ENCODE results near the gene CFAP44.
"Not testable (repeated sequence)": the region's sequence is repeated elsewhere in the genome, so short reads cannot be mapped to it uniquely, and the experiment has no call there.

Gene CFAP44, protein sequence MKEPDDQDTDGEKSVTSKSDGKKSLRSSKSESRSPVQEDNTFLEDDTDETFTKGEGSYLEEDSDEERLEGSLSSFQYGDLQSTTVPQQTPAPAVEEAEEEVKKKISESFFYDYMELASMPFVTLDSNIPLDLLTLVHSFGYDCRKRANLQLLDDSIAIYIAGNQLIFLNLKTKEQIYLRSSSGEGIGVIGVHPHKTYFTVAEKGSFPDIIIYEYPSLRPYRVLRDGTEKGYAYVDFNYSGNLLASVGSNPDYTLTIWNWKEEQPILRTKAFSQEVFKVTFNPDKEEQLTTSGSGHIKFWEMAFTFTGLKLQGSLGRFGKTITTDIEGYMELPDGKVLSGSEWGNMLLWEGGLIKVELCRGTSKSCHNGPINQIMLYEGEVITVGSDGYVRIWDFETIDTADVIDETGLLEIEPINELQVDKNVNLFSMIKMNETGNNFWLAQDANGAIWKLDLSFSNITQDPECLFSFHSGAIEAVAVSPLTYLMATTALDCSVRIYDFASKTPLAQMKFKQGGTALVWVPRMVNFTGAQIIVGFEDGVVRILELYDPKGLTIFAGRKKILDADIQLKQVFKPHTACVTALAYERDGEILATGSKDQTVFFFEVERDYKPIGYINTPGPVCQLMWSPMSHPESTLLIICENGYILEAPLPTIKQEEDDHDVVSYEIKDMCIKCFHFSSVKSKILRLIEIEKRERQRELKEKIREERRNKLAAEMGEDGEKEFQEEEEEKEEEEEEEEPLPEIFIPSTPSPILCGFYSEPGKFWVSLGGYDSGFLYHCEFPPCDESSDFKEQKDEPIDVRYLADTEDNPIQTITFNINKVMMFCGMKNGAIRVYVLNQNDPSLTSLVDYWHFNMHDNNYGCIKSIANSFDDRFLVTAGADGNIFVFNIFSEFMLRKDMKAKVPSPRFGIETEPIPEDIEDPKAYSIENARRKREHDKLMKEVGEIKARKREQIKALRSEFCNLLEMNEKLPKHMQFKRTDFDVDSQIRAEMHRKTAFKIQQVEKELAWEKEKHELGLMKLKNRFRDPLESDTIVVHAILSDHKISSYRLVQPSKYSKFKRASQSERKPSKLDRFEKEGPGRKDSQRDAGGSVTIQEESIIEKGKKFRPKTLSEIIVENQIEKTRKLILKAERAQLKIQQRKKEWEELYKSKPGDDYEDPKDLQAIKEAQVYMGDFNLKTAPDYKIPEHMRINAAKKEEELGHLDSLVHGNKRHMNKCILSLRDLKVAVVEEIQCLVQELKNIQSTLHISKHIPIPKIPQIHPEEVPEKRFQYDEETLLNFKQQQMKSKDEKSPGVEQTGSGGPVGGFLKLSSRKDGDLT (N-terminal part only)

GRCh38 chr3:113441051-113441770, at the start of gene CFAP44:
Gene CFAP44 (minus strand): TSS chr3:113441493. CDS start chr3:113433664, 7,829 bp downstream.
- DNase-seq = no peak

DNA sequence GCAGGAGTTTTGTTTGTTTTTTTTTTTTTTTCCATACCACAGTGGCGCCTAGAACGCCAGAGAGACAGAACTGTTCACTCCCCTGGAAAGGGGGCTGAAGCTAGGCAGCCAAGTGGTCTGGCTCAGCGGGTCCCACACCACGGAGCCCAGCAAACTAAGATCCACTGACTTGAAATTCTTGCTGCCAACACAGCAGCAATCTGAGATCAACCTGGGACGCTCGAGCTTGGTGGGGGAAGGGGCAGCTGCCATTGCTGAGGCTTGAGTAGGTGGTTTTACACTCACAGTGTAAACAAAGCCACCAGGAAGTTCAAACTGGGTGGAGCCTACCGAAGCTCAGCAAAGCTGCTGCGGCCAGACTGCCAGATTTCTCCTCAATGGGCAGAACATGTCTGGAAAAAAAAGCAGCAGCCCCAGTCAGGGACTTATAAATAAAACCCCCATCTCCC, 43.9 kb upstream of the CFAP44 start:
- DNase-seq = no peak

DNA sequence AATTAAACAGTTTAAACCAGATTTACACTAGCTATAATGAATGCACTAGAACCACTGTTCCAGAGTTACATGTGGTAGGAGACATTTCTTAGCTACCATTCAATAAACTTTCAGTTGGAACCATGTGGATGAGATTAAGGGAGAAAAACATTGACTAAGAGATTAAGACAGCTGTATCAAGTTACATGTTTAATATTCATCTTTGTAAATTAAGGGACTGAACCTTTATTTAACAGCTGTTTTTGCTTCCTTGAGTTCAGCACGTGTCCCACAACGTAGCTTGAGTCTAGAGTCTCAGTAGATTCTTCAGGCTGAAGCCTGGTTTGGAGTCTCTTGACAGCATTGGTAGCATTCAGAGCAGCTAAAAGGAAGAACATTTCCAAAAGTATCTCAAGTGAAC, 27.2 kb upstream of the CFAP44 start:
- DNase-seq = no peak

GRCh38 chr3:113461488-113461887, 20.2 kb upstream of the CFAP44 start:
- no peak for DNase-seq

DNA sequence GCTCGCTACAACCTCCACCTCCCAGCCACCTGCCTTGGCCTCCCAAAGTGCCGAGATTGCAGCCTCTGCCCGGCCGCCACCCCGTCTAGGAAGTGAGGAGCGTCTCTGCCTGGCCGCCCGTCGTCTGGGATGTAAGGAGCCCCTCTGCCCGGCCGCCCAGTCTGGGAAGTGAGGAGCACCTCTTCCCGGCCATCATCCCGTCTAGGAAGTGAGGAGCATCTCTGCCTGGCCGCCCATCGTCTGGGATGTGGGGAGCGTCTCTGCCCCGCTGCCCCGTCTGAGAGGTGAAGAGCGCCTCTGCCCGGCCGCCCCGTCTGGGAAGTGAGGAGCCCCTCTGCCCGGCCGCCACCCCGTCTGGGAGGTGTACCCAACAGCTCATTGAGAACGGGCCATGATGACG, 17.3 kb upstream of the CFAP44 start:
- DNase-seq = not testable (repeated sequence)

DNA sequence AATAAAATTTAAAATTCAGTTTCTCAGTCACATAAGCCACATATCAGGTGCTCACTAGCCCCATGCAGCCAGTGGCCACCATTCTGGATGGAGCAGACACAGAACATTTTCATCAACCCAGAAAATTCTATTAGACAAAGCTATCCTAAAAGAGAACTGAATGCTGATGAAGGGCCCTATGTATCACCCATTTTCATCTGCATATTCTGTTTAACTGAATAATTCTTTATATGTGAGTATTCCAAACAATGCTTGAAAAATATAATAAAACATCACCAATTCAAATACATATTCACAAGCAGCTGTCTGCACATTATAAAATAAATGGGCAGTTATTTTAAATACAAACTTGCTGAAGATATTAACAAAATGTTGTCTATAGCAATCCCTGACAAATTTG, 14.2 kb upstream of the CFAP44 start:
- DNase-seq = no peak

DNA sequence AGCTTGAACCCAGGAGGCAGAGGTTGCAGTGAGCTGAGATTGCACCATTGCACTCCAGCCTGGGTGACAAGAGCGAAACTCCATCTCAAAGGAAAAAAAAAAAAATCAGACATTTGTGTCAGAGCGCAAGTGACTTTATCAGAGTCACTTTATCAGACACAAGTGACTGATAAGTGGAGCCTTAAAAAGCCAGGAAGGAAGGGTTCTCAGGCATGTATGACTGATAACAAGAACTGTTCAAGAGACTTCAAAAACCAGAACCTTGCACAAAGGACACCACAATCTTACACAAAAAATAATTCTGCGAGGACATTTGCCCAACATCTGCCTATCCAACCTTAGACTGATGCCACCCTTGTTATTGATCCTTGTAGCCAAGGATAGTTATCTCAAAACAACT, 13.3 kb upstream of the CFAP44 start:
- DNase-seq = no peak

- no peak for DNase-seq
These were observed 12.8 kb upstream of the CFAP44 start for GRCh38 chr3:113454057-113454456.

DNA sequence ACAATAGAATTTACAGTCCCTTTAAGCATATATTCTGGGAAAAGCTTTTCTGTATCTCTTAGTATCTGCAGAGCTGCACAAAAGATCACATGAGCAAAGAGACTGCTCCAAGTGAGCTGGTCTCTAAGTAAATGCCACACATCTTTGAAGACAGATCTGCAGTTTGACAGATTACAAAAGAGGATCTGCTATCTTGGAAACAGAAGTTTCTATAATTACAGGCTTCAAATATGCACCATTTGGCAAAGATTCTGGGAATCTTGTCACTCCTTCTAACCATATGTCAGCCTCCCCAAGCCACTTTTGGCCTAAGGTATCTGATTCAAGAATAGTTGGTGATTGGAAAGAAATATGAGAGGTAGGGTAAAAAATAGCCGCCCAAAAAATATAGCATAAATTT, 9.6 kb upstream of the CFAP44 start:
- DNase-seq = no peak

- DNase-seq = peak in 1 of 2 experiments; percentile 0
These were observed 1.7 kb downstream of the CFAP44 start for GRCh38 chr3:113439606-113440005.

GRCh38 chr3:113438224-113438623, 3.1 kb downstream of the CFAP44 start:
- no peak for DNase-seq

DNA sequence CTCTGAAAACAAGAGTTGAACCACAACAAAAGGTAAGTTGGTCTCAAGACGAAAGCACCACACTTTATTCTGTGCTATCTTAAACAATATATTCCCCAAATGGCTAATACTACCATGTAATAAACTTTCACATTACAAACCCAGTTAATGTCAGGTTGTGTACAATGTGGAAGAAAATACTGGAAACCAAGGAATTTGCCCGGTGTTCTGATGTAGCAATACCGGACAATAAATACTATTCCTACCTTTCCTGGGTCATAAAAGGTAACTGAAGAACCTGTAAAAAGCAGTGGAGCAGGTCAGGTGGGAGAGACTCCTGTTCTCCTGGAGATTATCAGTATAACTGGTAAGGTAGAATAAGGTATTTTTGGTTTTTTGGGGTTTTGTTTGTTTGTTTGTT, 3.9 kb downstream of the CFAP44 start:
- DNase-seq = no peak

DNA sequence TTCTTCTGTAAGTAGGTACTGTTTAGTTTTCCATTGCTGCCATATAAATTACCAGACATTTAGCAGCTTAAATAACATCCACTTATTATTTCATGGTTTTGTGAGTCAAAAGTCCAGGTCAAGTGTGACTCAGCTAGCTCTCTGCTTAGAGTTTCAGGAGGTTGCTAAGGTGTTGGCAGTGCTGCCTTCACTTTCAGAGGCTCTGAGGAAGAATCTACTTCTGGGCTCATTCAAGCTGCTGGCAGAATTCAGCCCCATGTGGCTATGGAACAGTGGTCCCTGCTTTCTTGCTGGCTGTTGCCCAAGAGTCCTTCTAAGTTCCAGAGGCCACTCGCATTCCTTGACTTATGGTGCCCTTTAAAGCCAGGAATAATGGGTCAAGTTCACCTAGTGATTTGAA, 4.5 kb downstream of the CFAP44 start:
- DNase-seq = no peak

DNA sequence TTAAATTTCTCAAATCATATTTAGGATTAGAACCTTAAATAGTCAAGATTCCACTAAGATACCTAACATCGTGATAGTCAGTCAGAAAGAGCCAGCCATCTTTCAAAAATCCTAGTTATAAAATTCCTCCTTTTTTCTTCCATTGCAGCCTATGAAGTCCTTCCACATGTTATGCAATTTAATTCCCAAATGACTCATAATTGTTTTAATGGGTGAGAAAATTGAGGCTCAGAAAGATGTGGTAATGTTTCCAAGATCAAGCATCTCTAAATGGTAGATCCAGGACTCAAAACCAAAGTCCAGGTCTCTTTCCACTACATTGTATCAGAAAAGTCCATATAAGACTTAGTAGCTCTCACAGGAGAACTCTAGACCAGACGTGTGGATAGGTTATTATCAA, 9.5 kb downstream of the CFAP44 start:
- no peak for DNase-seq

DNA sequence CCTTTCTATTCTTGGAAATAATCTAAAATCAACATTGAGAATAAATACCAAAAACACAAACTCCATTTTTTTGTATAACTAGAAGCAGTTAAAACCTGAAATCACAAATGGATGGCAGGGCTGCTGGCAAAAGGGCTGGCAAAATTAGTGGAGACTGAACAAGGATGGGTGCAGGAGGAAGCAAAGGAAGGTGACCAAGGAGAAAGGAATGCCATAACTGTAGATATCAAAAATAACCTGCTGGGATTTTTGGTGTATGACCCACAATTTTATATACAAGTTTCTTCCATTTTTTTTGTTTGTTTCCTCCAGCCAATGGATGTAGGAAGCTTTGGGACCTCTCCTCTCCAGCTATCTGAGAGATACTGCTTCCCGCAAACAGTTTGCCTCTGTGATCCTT, 12.7 kb downstream of the CFAP44 start:
- DNase-seq = no peak

DNA sequence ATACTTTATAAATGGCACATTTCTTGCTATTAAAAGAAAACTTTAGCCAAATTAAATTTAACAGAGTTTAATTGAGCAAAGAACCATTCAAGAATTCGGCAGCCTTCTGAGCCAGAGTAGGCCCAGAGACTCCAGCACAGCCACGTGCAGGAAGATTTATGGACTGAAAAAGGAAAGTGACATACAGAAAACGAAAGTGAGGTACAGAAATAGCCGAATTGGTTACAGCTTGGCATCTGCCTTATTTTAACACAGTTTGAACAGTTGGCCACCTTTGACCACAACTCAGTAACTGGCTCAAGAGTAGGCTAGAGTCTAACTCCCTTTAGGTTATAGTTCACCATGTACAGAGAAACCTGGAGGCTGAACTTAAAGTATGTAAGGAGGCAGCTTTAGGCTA, 17.6 kb downstream of the CFAP44 start:
- DNase-seq = no peak

GRCh38 chr3:113421082-113421481, 20.2 kb downstream of the CFAP44 start:
- DNase-seq = no peak

DNA sequence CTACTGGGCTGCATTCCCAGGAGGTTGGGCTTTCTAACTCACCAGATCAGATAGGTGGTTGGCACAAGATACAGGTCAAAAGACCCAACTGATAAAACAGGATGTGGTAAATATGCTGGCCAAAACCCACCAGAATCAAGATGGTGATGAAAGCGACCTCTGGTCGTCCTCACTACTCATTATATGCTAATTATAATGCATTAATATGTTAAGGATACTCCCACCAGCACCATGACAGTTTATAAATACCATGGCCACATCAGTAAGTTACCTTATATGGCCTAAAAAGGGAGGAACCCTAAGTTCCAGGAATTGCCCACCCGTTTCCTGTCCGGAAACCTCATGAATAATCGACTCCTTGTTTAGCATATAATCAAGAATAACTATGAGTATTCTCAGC, 31.6 kb downstream of the CFAP44 start:
- DNase-seq = no peak

GRCh38 chr3:113405180-113405579, 36.1 kb downstream of the CFAP44 start:
- DNase-seq = no peak

- DNase-seq = no peak
These were observed 36.7 kb downstream of the CFAP44 start for GRCh38 chr3:113404637-113405036.
